Measurements from ENCODE around the gene TTLL1. TPM values are rescaled to one million over a fixed set of nuclear protein-coding genes. Genes with fewer than 3 reads are reported as not detected.
A peak's percentile ranks its signal among the peaks of the same experiment; 100 is the strongest.

The TTLL1 gene
- polyA plus RNA-seq, 3 donors, result 4.7 to 6.0 (median 5.6) TPM

GRCh38 chr22:43136255-43136654 lies 47.1 kb upstream of the TTLL1 start:
- H3K4me3 Mint-ChIP-seq, result peak overlapping the region; percentile 16 to 42
- no peak overlapping the region for H3K9ac ChIP-seq (ENCODE audit: insufficient read depth, low read length, poor library complexity, severe bottlenecking)
- peaks cover 10 to 13% of the 10 kb centered on the region in 2 donors for H3K4me1 ChIP-seq (ENCODE audit: control insufficient read depth in 1 of 2, insufficient read depth in 2 of 2, low read length in 2 of 2)
- no peaks in the 10 kb centered on the region for H3K27me3 Mint-ChIP-seq (ENCODE audit: low read depth in 3 of 3)
- H3K27ac ChIP-seq (ENCODE audit: low read depth in 1 of 2, low read length in 2 of 2), result peak overlapping the region in 1 of 2 donors; percentile 48
- DNase-seq, result peak in 2 of 3 donors; percentile 39 to 53
- intact Hi-C loops (cut with micrococcal nuclease), result no loop called here
- H3K36me3 ChIP-seq (replicated peaks in 1 of 2; ENCODE audit: control insufficient read depth in 1 of 2, insufficient read depth in 2 of 2, low read length in 2 of 2), result peaks cover 20 to 83% of the 10 kb centered on the region in 2 donors
- H3K27me3 ChIP-seq (ENCODE audit: control insufficient read depth in 2 of 2, insufficient read depth in 2 of 2, low read length in 2 of 2), result no peaks in the 10 kb centered on the region
- H3K4me2 ChIP-seq (replicated peaks; ENCODE audit: extremely low read depth, low read length, poor library complexity, severe bottlenecking), result no peak overlapping the region
- no peaks in the 10 kb centered on the region for H4K20me1 ChIP-seq (ENCODE audit: insufficient read depth, low read length)
- WGBS (ENCODE audit: insufficient coverage), result 26% methylated on average over 9 of the region's 9 CpGs
- peaks cover 0 to 2% (median 0%) of the 10 kb centered on the region in 7 donors for H3K9me3 Mint-ChIP-seq
- peaks cover 50 to 87% of the 10 kb centered on the region in 2 donors for H3K36me3 Mint-ChIP-seq
- peak overlapping the region in 4 of 7 donors; percentile 18 to 83 (median 58) for H3K27ac Mint-ChIP-seq
- H3K9me3 ChIP-seq (replicated peaks in 1 of 2; ENCODE audit: control insufficient read depth in 1 of 2, insufficient read depth in 1 of 2, low read length in 2 of 2), result no peaks in the 10 kb centered on the region
- H2AFZ ChIP-seq (ENCODE audit: insufficient read depth, low read depth, low read length, poor library complexity, severe bottlenecking), result peak overlapping the region; percentile 61
- no peak overlapping the region for H3K4me3 ChIP-seq (replicated peaks in 1 of 3; ENCODE audit: low read depth in 2 of 3, low read length in 3 of 3)
- TF ChIP-seq CTCF (IDR thresholded peaks at IDR 0.05), result peak; percentile 70
- peaks cover 2% of the 10 kb centered on the region for H3K79me2 ChIP-seq (ENCODE audit: insufficient read depth, low read length)
- peaks cover 17% of the 10 kb centered on the region for H3K4me1 Mint-ChIP-seq

DNA sequence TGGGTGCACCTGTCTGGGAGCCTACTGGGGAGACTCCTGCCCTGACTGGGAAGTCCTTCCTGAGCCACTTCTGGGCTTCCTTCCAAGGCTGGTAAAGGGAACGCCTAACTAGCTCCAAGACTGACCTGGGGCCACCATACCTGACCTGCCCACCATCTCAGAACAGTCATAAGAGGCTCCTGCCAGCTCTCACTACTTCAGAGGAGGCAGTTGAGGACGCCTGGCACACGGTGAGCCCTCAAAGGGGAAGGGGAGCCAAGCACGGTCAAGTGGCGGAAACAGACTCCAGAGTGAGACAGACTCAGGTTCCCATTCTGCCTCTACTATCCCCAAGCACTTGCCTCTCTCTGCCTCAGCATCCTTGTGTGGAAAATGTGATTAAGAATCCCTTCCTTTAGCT lies 46.4 kb upstream of the TTLL1 start:
- H3K27me3 Mint-ChIP-seq (ENCODE audit: low read depth in 3 of 3), result no peaks in the 10 kb centered on the region
- no peak for DNase-seq
- no peaks in the 10 kb centered on the region for H3K79me2 ChIP-seq (ENCODE audit: insufficient read depth, low read length)
- peaks cover 10 to 13% of the 10 kb centered on the region in 2 donors for H3K4me1 ChIP-seq (ENCODE audit: control insufficient read depth in 1 of 2, insufficient read depth in 2 of 2, low read length in 2 of 2)
- intact Hi-C loops (cut with micrococcal nuclease), result no loop called here
- peaks cover 14% of the 10 kb centered on the region for H3K4me1 Mint-ChIP-seq
- no peak overlapping the region for H3K4me3 Mint-ChIP-seq
- no peak overlapping the region for H3K4me2 ChIP-seq (replicated peaks; ENCODE audit: extremely low read depth, low read length, poor library complexity, severe bottlenecking)
- H3K27ac ChIP-seq (ENCODE audit: low read depth in 1 of 2, low read length in 2 of 2), result no peak overlapping the region
- H3K4me3 ChIP-seq (replicated peaks in 1 of 3; ENCODE audit: low read depth in 2 of 3, low read length in 3 of 3), result no peak overlapping the region
- H3K36me3 Mint-ChIP-seq, result peaks cover 46 to 83% of the 10 kb centered on the region in 2 donors
- no peak overlapping the region for H3K9ac ChIP-seq (ENCODE audit: insufficient read depth, low read length, poor library complexity, severe bottlenecking)
- no peaks in the 10 kb centered on the region for H4K20me1 ChIP-seq (ENCODE audit: insufficient read depth, low read length)
- peak overlapping the region in 1 of 7 donors; percentile 11 for H3K27ac Mint-ChIP-seq
- H3K9me3 Mint-ChIP-seq, result peaks cover 0 to 2% (median 0%) of the 10 kb centered on the region in 7 donors
- WGBS (ENCODE audit: insufficient coverage), result no CpG with 5 or more reads among the region's 5 CpGs
- H3K9me3 ChIP-seq (replicated peaks in 1 of 2; ENCODE audit: control insufficient read depth in 1 of 2, insufficient read depth in 1 of 2, low read length in 2 of 2), result no peaks in the 10 kb centered on the region
- peaks cover 20 to 81% of the 10 kb centered on the region in 2 donors for H3K36me3 ChIP-seq (replicated peaks in 1 of 2; ENCODE audit: control insufficient read depth in 1 of 2, insufficient read depth in 2 of 2, low read length in 2 of 2)
- no peak overlapping the region for H2AFZ ChIP-seq (ENCODE audit: insufficient read depth, low read depth, low read length, poor library complexity, severe bottlenecking)
- no peaks in the 10 kb centered on the region for H3K27me3 ChIP-seq (ENCODE audit: control insufficient read depth in 2 of 2, insufficient read depth in 2 of 2, low read length in 2 of 2)
- no peak for TF ChIP-seq CTCF (IDR thresholded peaks at IDR 0.05)

All from CD14-positive monocyte (primary cell).